Measurements from ENCODE around the gene TET1. TPM values are rescaled to one million over a fixed set of nuclear protein-coding genes. Genes with fewer than 3 reads are reported as not detected.
"Not testable (repeated sequence)": the region's sequence is repeated elsewhere in the genome, so short reads cannot be mapped to it uniquely, and the experiment has no call there.

The TET1 gene
- total RNA-seq, 1 experiment from 2014 or later, result 2.8 TPM

GRCh38 chr10:68562661-68563570 is 2.8 kb downstream of the TET1 start:
- DNase-seq (ENCODE audit: extremely low read depth, low read depth), result no peak

GRCh38 chr10:68564712-68565111 is 4.6 kb downstream of the TET1 start:
- no peak for DNase-seq (ENCODE audit: extremely low read depth, low read depth)

GRCh38 chr10:68565658-68566057 is 5.5 kb downstream of the TET1 start:
- DNase-seq (ENCODE audit: extremely low read depth, low read depth), result no peak

- no peak for DNase-seq (ENCODE audit: extremely low read depth, low read depth)
Observed at GRCh38 chr10:68566351-68566750, 6.2 kb downstream of the TET1 start.

- DNase-seq (ENCODE audit: extremely low read depth, low read depth), result no peak
Observed at GRCh38 chr10:68566955-68567354, 6.8 kb downstream of the TET1 start.

- no peak for DNase-seq (ENCODE audit: extremely low read depth, low read depth)
Observed at GRCh38 chr10:68572151-68572550, 12.0 kb downstream of the TET1 start.

GRCh38 chr10:68574051-68574450 is 13.9 kb downstream of the TET1 start:
- no peak for DNase-seq (ENCODE audit: extremely low read depth, low read depth)

GRCh38 chr10:68576118-68576517 is 16.0 kb downstream of the TET1 start:
- no peak for DNase-seq (ENCODE audit: extremely low read depth, low read depth)

- no peak for DNase-seq (ENCODE audit: extremely low read depth, low read depth)
Observed at GRCh38 chr10:68578974-68579373, 18.8 kb downstream of the TET1 start.

GRCh38 chr10:68584187-68584586 is 24.1 kb downstream of the TET1 start:
- DNase-seq (ENCODE audit: extremely low read depth, low read depth), result not testable (repeated sequence)

GRCh38 chr10:68586606-68587305 is 26.6 kb downstream of the TET1 start:
- no peak for DNase-seq (ENCODE audit: extremely low read depth, low read depth)

- no peak for DNase-seq (ENCODE audit: extremely low read depth, low read depth)
Observed at GRCh38 chr10:68594405-68594804, 34.3 kb downstream of the TET1 start.

GRCh38 chr10:68595513-68595912 is 35.4 kb downstream of the TET1 start:
- DNase-seq (ENCODE audit: extremely low read depth, low read depth), result no peak

GRCh38 chr10:68597407-68597806 is 37.3 kb downstream of the TET1 start:
- DNase-seq (ENCODE audit: extremely low read depth, low read depth), result no peak

- no peak for DNase-seq (ENCODE audit: extremely low read depth, low read depth)
Observed at GRCh38 chr10:68598978-68599770, 39.0 kb downstream of the TET1 start.

- no peak for DNase-seq (ENCODE audit: extremely low read depth, low read depth)
Observed at GRCh38 chr10:68599771-68600040, 39.6 kb downstream of the TET1 start.

- DNase-seq (ENCODE audit: extremely low read depth, low read depth), result peak; percentile 60
Observed at GRCh38 chr10:68600041-68600778, 40.1 kb downstream of the TET1 start.

GRCh38 chr10:68601501-68602265 is 41.5 kb downstream of the TET1 start:
- DNase-seq (ENCODE audit: extremely low read depth, low read depth), result no peak

- no peak for DNase-seq (ENCODE audit: extremely low read depth, low read depth)
Observed at GRCh38 chr10:68602434-68602833, 42.3 kb downstream of the TET1 start.

GRCh38 chr10:68603766-68604165 is 43.6 kb downstream of the TET1 start:
- no peak for DNase-seq (ENCODE audit: extremely low read depth, low read depth)
